SK-N-SH (cell line): Measurements from ENCODE around the gene ZNF518A.

Experiments
- EZH2phosphoT487 ChIP-seq: fragments of 200-600 bp; sonication (generic); IDR thresholded peaks from 2 replicates; pipeline ENCODE4 v1.6.1; 2017; ENCODE audit warnings: low read depth, mixed run types, mild to moderate bottlenecking, antibody characterized with exemption, moderate library complexity, borderline replicate concordance
- NFIC ChIP-seq: IDR thresholded peaks from 2 replicates; pipeline ENCODE4 v1.4.0; 2012; ENCODE audit warnings: borderline replicate concordance
- POLR2AphosphoS5 ChIP-seq: IDR thresholded peaks from 2 replicates; pipeline ENCODE4 v1.6.1; 2012; ENCODE audit warnings: low read depth, low read length
- USF1 ChIP-seq: IDR thresholded peaks from 2 replicates; pipeline ENCODE4 v1.4.0; 2012; ENCODE audit warnings: low read depth, borderline replicate concordance
- TF ChIP-seq, protein P1 (sequence below): fragments of 150-350 bp; IDR thresholded peaks from 2 replicates; pipeline ENCODE4 v1.6.1; 2017; ENCODE audit warnings: antibody characterized with exemption, low read length, low read depth, borderline replicate concordance
- TF ChIP-seq, protein P2 (sequence below): fragments of 200-600 bp; sonication (generic); IDR thresholded peaks from 2 replicates; pipeline ENCODE4 v1.6.1; 2017; ENCODE audit warnings: antibody characterized with exemption, mild to moderate bottlenecking, moderate library complexity
- TF ChIP-seq, protein P3 (sequence below): fragments of 150-350 bp; IDR thresholded peaks from 2 replicates; pipeline ENCODE4 v1.6.1; 2016; ENCODE audit warnings: mild to moderate bottlenecking, low read depth, low read length

DNA sequence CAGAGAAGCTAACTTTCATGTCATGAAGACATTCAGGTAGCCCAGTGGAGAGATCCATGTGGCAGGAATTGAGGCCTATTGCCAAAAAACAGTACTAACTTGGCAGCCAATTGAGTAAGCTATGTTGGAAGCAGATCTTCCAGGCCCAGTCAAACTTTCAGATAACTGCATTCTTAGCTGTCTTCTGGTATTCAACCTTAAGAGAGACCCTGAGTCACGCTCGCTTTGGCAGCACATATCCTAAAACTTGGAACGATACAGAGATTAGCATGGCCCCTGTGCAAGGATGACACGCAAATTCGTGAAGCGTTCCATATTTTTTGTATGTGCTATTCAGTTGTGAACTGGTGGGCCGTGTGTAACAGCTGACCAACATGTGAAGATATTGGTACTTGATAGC, 17.6 kb upstream of the ZNF518A start:
- TF ChIP-seq USF1 (no peak), POLR2AphosphoS5 (no peak), NFIC (no peak), EZH2phosphoT487 (no peak)
- TF ChIP-seq, protein P1, sequence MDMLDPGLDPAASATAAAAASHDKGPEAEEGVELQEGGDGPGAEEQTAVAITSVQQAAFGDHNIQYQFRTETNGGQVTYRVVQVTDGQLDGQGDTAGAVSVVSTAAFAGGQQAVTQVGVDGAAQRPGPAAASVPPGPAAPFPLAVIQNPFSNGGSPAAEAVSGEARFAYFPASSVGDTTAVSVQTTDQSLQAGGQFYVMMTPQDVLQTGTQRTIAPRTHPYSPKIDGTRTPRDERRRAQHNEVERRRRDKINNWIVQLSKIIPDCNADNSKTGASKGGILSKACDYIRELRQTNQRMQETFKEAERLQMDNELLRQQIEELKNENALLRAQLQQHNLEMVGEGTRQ = no peak
- TF ChIP-seq, protein P2, sequence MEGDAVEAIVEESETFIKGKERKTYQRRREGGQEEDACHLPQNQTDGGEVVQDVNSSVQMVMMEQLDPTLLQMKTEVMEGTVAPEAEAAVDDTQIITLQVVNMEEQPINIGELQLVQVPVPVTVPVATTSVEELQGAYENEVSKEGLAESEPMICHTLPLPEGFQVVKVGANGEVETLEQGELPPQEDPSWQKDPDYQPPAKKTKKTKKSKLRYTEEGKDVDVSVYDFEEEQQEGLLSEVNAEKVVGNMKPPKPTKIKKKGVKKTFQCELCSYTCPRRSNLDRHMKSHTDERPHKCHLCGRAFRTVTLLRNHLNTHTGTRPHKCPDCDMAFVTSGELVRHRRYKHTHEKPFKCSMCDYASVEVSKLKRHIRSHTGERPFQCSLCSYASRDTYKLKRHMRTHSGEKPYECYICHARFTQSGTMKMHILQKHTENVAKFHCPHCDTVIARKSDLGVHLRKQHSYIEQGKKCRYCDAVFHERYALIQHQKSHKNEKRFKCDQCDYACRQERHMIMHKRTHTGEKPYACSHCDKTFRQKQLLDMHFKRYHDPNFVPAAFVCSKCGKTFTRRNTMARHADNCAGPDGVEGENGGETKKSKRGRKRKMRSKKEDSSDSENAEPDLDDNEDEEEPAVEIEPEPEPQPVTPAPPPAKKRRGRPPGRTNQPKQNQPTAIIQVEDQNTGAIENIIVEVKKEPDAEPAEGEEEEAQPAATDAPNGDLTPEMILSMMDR = no peak
- TF ChIP-seq, protein P3, sequence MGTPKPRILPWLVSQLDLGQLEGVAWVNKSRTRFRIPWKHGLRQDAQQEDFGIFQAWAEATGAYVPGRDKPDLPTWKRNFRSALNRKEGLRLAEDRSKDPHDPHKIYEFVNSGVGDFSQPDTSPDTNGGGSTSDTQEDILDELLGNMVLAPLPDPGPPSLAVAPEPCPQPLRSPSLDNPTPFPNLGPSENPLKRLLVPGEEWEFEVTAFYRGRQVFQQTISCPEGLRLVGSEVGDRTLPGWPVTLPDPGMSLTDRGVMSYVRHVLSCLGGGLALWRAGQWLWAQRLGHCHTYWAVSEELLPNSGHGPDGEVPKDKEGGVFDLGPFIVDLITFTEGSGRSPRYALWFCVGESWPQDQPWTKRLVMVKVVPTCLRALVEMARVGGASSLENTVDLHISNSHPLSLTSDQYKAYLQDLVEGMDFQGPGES = no peak
